ENCODE measurements around the gene RNFT2.

DNA sequence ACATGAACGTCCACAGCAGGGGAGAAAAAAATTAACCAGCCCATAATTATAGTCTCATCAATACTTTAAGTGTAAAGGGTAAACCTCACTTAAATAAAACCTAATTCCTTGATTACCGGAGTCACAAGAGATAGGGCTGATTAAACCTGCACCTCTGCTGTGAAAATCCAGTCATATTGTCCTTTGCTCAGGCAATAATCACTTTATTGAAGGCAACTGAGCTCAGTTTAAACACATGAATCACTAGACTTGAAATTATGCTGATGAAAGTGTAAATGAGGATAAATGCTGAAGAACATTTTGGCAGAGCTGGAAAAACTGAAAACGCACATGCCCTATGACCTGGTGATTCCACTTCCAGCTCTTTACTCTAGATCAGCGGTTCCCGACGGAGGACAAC, 149.8 kb downstream of the RNFT2 start:
- TF ChIP-seq, protein P1, sequence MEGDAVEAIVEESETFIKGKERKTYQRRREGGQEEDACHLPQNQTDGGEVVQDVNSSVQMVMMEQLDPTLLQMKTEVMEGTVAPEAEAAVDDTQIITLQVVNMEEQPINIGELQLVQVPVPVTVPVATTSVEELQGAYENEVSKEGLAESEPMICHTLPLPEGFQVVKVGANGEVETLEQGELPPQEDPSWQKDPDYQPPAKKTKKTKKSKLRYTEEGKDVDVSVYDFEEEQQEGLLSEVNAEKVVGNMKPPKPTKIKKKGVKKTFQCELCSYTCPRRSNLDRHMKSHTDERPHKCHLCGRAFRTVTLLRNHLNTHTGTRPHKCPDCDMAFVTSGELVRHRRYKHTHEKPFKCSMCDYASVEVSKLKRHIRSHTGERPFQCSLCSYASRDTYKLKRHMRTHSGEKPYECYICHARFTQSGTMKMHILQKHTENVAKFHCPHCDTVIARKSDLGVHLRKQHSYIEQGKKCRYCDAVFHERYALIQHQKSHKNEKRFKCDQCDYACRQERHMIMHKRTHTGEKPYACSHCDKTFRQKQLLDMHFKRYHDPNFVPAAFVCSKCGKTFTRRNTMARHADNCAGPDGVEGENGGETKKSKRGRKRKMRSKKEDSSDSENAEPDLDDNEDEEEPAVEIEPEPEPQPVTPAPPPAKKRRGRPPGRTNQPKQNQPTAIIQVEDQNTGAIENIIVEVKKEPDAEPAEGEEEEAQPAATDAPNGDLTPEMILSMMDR (IDR thresholded peaks at IDR 0.05): no peak
- TF ChIP-seq POLR2A (IDR thresholded peaks at IDR 0.05) (no peak), POLR2AphosphoS5 (IDR thresholded peaks at IDR 0.05) (no peak)

Measured in gastroesophageal sphincter (tissue), 3 donors.